Neural cell (in vitro differentiated cells): ENCODE measurements around the gene TET2. TPM values are rescaled to one million over a fixed set of nuclear protein-coding genes. Genes with fewer than 3 reads are reported as not detected.

ENCODE experiments used
- H2AFZ ChIP-seq: fragments of 200-600, 300-800 bp; sonication (generic), shearing (Covaris generic); 2 replicates; pipeline ENCODE4 v1.6.0; 2014; ENCODE audit warnings: low read depth, mild to moderate bottlenecking, antibody characterized with exemption, low read length, moderate library complexity
- H3F3A ChIP-seq: fragments of 200-600 bp; shearing (Covaris generic); 2 replicates; pipeline ENCODE4 v1.6.1; 2016; ENCODE audit warnings: mild to moderate bottlenecking, moderate library complexity, mixed read lengths, antibody characterized with exemption, low read length; ENCODE audit not compliant: insufficient read depth, poor library complexity, severe bottlenecking
- H3K27ac ChIP-seq: fragments of 200-600, 300-800 bp; sonication (generic), shearing (Covaris generic); 2 replicates; pipeline ENCODE4 v1.5.1; 2014; ENCODE audit warnings: mild to moderate bottlenecking, low read length, moderate library complexity
- H3K27me3 ChIP-seq: fragments of 300-800, 200-600 bp; sonication (generic), shearing (Covaris generic); 2 replicates; pipeline ENCODE4 v1.6.0; 2014; ENCODE audit warnings: mild to moderate bottlenecking, low read depth, low read length, moderate library complexity; ENCODE audit not compliant: insufficient read depth
- H3K36me3 ChIP-seq: fragments of 300-800, 200-600 bp; sonication (generic), shearing (Covaris generic); 2 replicates; pipeline ENCODE4 v1.5.1; 2014; ENCODE audit warnings: mild to moderate bottlenecking, antibody characterized with exemption, low read length, moderate library complexity; ENCODE audit not compliant: insufficient read depth
- H3K4me2 ChIP-seq: fragments of 300-800, 200-600 bp; sonication (generic), shearing (Covaris generic); 2 replicates; pipeline ENCODE4 v1.6.0; 2014; ENCODE audit warnings: mild to moderate bottlenecking, low read length
- H3K4me3 ChIP-seq: fragments of 300-800, 200-600 bp; sonication (generic), shearing (Covaris generic); 2 replicates; pipeline ENCODE4 v1.5.1; 2014; ENCODE audit warnings: mild to moderate bottlenecking, low read length, moderate library complexity
- H3K79me2 ChIP-seq: fragments of 200-600 bp; shearing (Covaris generic); replicated peaks from 2 replicates; pipeline ENCODE4 v1.6.0; 2014; ENCODE audit warnings: mild to moderate bottlenecking, low read length, moderate library complexity; ENCODE audit not compliant: insufficient read depth
- H3K9ac ChIP-seq: fragments of 300-800, 200-600 bp; sonication (generic), shearing (Covaris generic); 2 replicates; pipeline ENCODE4 v1.6.1; 2016; ENCODE audit warnings: mild to moderate bottlenecking, low read length, mixed read lengths
- H3K9me2 ChIP-seq: fragments of 200-600 bp; shearing (Covaris generic); 2 replicates; pipeline ENCODE4 v1.6.1; 2016; ENCODE audit warnings: mild to moderate bottlenecking, low read length, mixed read lengths; ENCODE audit not compliant: insufficient read depth
- H3K9me3 ChIP-seq: fragments of 200-600, 300-800 bp; sonication (generic), shearing (Covaris generic); 2 replicates; pipeline ENCODE4 v1.6.1; 2016; ENCODE audit warnings: mild to moderate bottlenecking, mixed run types, low read length, moderate library complexity, mixed read lengths
- H4K20me1 ChIP-seq: fragments of 200-600 bp; shearing (Covaris generic); 2 replicates; pipeline ENCODE4 v1.6.1; 2016; ENCODE audit warnings: mild to moderate bottlenecking, mixed run types; ENCODE audit not compliant: insufficient read depth
- EP300 ChIP-seq: fragments of 450-650 bp; conservative IDR thresholded peaks from 2 replicates; pipeline ENCODE4 v1.6.1; 2014; ENCODE audit warnings: antibody characterized with exemption, mild to moderate bottlenecking, moderate library complexity; ENCODE audit not compliant: poor library complexity, severe bottlenecking
- EZH2 ChIP-seq: fragments of 200-600, 300-800 bp; shearing (Covaris generic), sonication (generic); IDR thresholded peaks from 2 replicates; pipeline ENCODE4 v1.6.1; 2014; ENCODE audit warnings: antibody characterized with exemption, low read length, borderline replicate concordance, mild to moderate bottlenecking; ENCODE audit not compliant: insufficient read depth, poor library complexity, severe bottlenecking
- MXI1 ChIP-seq: fragments of 450-650 bp; conservative IDR thresholded peaks from 2 replicates; pipeline ENCODE4 v1.6.1; 2014; ENCODE audit warnings: antibody characterized with exemption, mild to moderate bottlenecking; ENCODE audit not compliant: poor library complexity, severe bottlenecking
- POLR2AphosphoS5 ChIP-seq: IDR thresholded peaks from 2 replicates; pipeline ENCODE4 v1.6.1; 2012
- RAD21 ChIP-seq: fragments of 450-650 bp; conservative IDR thresholded peaks from 2 replicates; pipeline ENCODE4 v1.6.1; 2014; ENCODE audit warnings: antibody characterized with exemption, mild to moderate bottlenecking, moderate library complexity
- REST ChIP-seq: IDR thresholded peaks from 2 replicates; pipeline ENCODE4 v1.6.1; 2012; ENCODE audit warnings: borderline replicate concordance
- SMC3 ChIP-seq: fragments of 450-650 bp; conservative IDR thresholded peaks from 2 replicates; pipeline ENCODE4 v1.6.1; 2014; ENCODE audit warnings: antibody characterized with exemption, mild to moderate bottlenecking, moderate library complexity; ENCODE audit not compliant: poor library complexity
- TAF1 ChIP-seq: IDR thresholded peaks from 2 replicates; pipeline ENCODE4 v1.6.1; 2012; ENCODE audit warnings: low read depth
- polyA plus RNA-seq: library from polyadenylated mRNA; depleted of rRNA; stranded (reverse); fragments of >200 nt; gene quantifications from 2 replicates; pipeline ENCODE4 v1.2.3, GENCODE V29; 2014
- TF ChIP-seq, protein P1 (sequence below): fragments of 450-650 bp; IDR thresholded peaks from 2 replicates; pipeline ENCODE4 v1.5.1; 2014; ENCODE audit warnings: antibody characterized with exemption, mild to moderate bottlenecking, moderate library complexity; ENCODE audit not compliant: poor library complexity, severe bottlenecking

The TET2 gene
- polyA plus RNA-seq, 1 donor from 2014 or later: 27.1 TPM

DNA sequence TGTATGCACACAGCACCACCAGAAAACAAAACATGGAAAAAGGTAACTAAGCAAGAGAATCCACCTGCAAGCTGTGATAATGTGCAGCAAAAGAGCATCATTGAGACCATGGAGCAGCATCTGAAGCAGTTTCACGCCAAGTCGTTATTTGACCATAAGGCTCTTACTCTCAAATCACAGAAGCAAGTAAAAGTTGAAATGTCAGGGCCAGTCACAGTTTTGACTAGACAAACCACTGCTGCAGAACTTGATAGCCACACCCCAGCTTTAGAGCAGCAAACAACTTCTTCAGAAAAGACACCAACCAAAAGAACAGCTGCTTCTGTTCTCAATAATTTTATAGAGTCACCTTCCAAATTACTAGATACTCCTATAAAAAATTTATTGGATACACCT is 90.2 kb downstream of the TET2 start:
- Histone ChIP-seq H3K27me3 (no peaks in the 10 kb centered on the region), H3K4me2 (no peak overlapping the region), H3K9me2 (no peaks in the 10 kb centered on the region), H3K4me3 (no peak overlapping the region), H3K9ac (no peak overlapping the region), H4K20me1 (no peaks in the 10 kb centered on the region), H3K27ac (no peak overlapping the region), H3K79me2 (peaks cover 13% of the 10 kb centered on the region), H3K36me3 (peaks cover 31% of the 10 kb centered on the region), H3K9me3 (no peaks in the 10 kb centered on the region), H3F3A (no peaks in the 10 kb centered on the region), H2AFZ (no peak overlapping the region)
- TF ChIP-seq POLR2AphosphoS5 (no peak), RAD21 (no peak), SMC3 (no peak), EZH2 (no peak), MXI1 (no peak), TAF1 (no peak), EP300 (no peak), REST (no peak)
- TF ChIP-seq, protein P1, sequence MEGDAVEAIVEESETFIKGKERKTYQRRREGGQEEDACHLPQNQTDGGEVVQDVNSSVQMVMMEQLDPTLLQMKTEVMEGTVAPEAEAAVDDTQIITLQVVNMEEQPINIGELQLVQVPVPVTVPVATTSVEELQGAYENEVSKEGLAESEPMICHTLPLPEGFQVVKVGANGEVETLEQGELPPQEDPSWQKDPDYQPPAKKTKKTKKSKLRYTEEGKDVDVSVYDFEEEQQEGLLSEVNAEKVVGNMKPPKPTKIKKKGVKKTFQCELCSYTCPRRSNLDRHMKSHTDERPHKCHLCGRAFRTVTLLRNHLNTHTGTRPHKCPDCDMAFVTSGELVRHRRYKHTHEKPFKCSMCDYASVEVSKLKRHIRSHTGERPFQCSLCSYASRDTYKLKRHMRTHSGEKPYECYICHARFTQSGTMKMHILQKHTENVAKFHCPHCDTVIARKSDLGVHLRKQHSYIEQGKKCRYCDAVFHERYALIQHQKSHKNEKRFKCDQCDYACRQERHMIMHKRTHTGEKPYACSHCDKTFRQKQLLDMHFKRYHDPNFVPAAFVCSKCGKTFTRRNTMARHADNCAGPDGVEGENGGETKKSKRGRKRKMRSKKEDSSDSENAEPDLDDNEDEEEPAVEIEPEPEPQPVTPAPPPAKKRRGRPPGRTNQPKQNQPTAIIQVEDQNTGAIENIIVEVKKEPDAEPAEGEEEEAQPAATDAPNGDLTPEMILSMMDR: no peak

GRCh38 chr4:105240037-105240436 is 93.4 kb downstream of the TET2 start:
- peaks cover 36% of the 10 kb centered on the region for H3K36me3 ChIP-seq
- H3F3A ChIP-seq: no peaks in the 10 kb centered on the region
- H3K79me2 ChIP-seq: peaks cover 11% of the 10 kb centered on the region
- no peak overlapping the region for H3K9ac ChIP-seq
- no peak overlapping the region for H2AFZ ChIP-seq
- H3K4me2 ChIP-seq: no peak overlapping the region
- H4K20me1 ChIP-seq: no peaks in the 10 kb centered on the region
- H3K4me3 ChIP-seq: no peak overlapping the region
- H3K27me3 ChIP-seq: no peaks in the 10 kb centered on the region
- peak overlapping the region; percentile 14 for H3K27ac ChIP-seq
- TF ChIP-seq REST (no peak), EZH2 (no peak), EP300 (no peak), MXI1 (no peak), SMC3 (no peak), POLR2AphosphoS5 (no peak), RAD21 (no peak), TAF1 (no peak)
- TF ChIP-seq, protein P1: no peak
- no peaks in the 10 kb centered on the region for H3K9me2 ChIP-seq
- no peaks in the 10 kb centered on the region for H3K9me3 ChIP-seq
